Mesenchymal stem cell (in vitro differentiated cells and primary cell): ENCODE data around the gene YEATS4. TPM values are rescaled to one million over a fixed set of nuclear protein-coding genes. Genes with fewer than 3 reads are reported as not detected.

Experiments
- DNase-seq: peaks from one replicate; pipeline ENCODE4 v3.0.0-alpha.2; 2013
- H2AFZ ChIP-seq: one replicate; pipeline ENCODE4 v1.6.1; 2013; ENCODE audit warnings: low read depth, mild to moderate bottlenecking, control low read depth, inconsistent platforms, low read length, moderate library complexity
- H2AK5ac ChIP-seq: 2 replicates; pipeline ENCODE4 v1.6.1; 2013; ENCODE audit warnings: low read length, moderate library complexity, mild to moderate bottlenecking, inconsistent platforms; ENCODE audit not compliant: severe bottlenecking
- H2BK120ac ChIP-seq: one replicate; pipeline ENCODE4 v1.6.1; 2013; ENCODE audit warnings: low read depth, mild to moderate bottlenecking, inconsistent platforms, low read length, moderate library complexity
- H2BK12ac ChIP-seq, 2 experiments: one replicate each; pipeline ENCODE4 v1.6.1; 2013; ENCODE audit warnings: inconsistent platforms in 2 of 2, low read length in 2 of 2, mild to moderate bottlenecking in 2 of 2, moderate library complexity in 2 of 2, control low read depth in 1 of 2
- H2BK15ac ChIP-seq: one replicate; pipeline ENCODE4 v1.6.1; 2013; ENCODE audit warnings: mild to moderate bottlenecking, low read depth, inconsistent platforms; ENCODE audit not compliant: poor library complexity, severe bottlenecking
- H2BK5ac ChIP-seq: 2 replicates; pipeline ENCODE4 v1.6.1; 2013; ENCODE audit warnings: low read depth, mild to moderate bottlenecking, low read length, control low read depth, inconsistent platforms; ENCODE audit not compliant: poor library complexity, severe bottlenecking
- H3K14ac ChIP-seq, 2 experiments: one replicate each; pipeline ENCODE4 v1.6.1; 2013; ENCODE audit warnings: inconsistent platforms in 2 of 2, low read length in 2 of 2, control low read depth in 1 of 2, mild to moderate bottlenecking in 1 of 2, moderate library complexity in 1 of 2
- H3K18ac ChIP-seq, 2 experiments: one replicate each; pipeline ENCODE4 v1.6.1; 2013; ENCODE audit warnings: inconsistent platforms in 2 of 2, low read length in 2 of 2, control low read depth in 1 of 2, low read depth in 1 of 2, mild to moderate bottlenecking in 1 of 2
- H3K23ac ChIP-seq, 2 experiments: one replicate each; pipeline ENCODE4 v1.6.1; 2013; ENCODE audit warnings: inconsistent platforms in 2 of 2, low read length in 2 of 2, mild to moderate bottlenecking in 2 of 2, moderate library complexity in 2 of 2, control low read depth in 1 of 2
- H3K27ac ChIP-seq: 2 replicates; pipeline ENCODE4 v1.5.1; 2013; ENCODE audit warnings: mild to moderate bottlenecking, moderate library complexity, low read length, control low read depth, inconsistent platforms; ENCODE audit not compliant: poor library complexity, severe bottlenecking
- H3K27me3 ChIP-seq, 2 experiments: 2 replicates each; pipeline versions ENCODE4 v1.6.1 to v1.7.0; 2013; ENCODE audit warnings: low read length in 2 of 2, mild to moderate bottlenecking in 2 of 2, moderate library complexity in 2 of 2, control low read depth in 1 of 2, inconsistent platforms in 1 of 2; ENCODE audit not compliant: control insufficient read depth in 1 of 2, insufficient read depth in 1 of 2
- H3K36me3 ChIP-seq, 2 experiments: 2 replicates each; pipeline versions ENCODE4 v1.6.1 to v1.7.0; 2013; ENCODE audit warnings: low read length in 2 of 2, control low read depth in 1 of 2, inconsistent platforms in 1 of 2, low read depth in 1 of 2, mild to moderate bottlenecking in 1 of 2; ENCODE audit not compliant: insufficient read depth in 2 of 2, control insufficient read depth in 1 of 2
- H3K4ac ChIP-seq, 2 experiments: one replicate each; pipeline ENCODE4 v1.6.1; 2013; ENCODE audit warnings: inconsistent platforms in 2 of 2, low read length in 2 of 2, mild to moderate bottlenecking in 2 of 2, moderate library complexity in 2 of 2, control low read depth in 1 of 2, low read depth in 1 of 2
- H3K4me1 ChIP-seq: 2 replicates; pipeline ENCODE4 v1.6.1; 2013; ENCODE audit warnings: low read depth, low read length, control low read depth; ENCODE audit not compliant: control insufficient read depth, insufficient read depth
- H3K4me2 ChIP-seq: 2 replicates; pipeline ENCODE4 v1.6.1; 2013; ENCODE audit warnings: low read length, mild to moderate bottlenecking, inconsistent platforms; ENCODE audit not compliant: poor library complexity, severe bottlenecking
- H3K4me3 ChIP-seq, 2 experiments: 2 replicates each; pipeline versions ENCODE4 v1.5.1 to v1.7.0; 2013; ENCODE audit warnings: low read length in 2 of 2, mild to moderate bottlenecking in 2 of 2, control low read depth in 1 of 2, low read depth in 1 of 2; ENCODE audit not compliant: insufficient read depth in 1 of 2
- H3K79me1 ChIP-seq: replicated peaks from 2 replicates; pipeline ENCODE4 v1.6.1; 2013; ENCODE audit warnings: mild to moderate bottlenecking, control low read depth, low read length, inconsistent platforms; ENCODE audit not compliant: poor library complexity, severe bottlenecking
- H3K9ac ChIP-seq: 2 replicates; pipeline ENCODE4 v1.7.0; 2013; ENCODE audit warnings: mild to moderate bottlenecking, low read length, moderate library complexity
- H3K9me3 ChIP-seq: 2 replicates; pipeline ENCODE4 v1.7.0; 2013; ENCODE audit warnings: mild to moderate bottlenecking, low read length; ENCODE audit not compliant: control insufficient read depth
- H4K8ac ChIP-seq: one replicate; pipeline ENCODE4 v1.6.1; 2013; ENCODE audit warnings: inconsistent platforms, mild to moderate bottlenecking, low read length, moderate library complexity
- H4K91ac ChIP-seq: one replicate; pipeline ENCODE4 v1.6.1; 2013; ENCODE audit warnings: mild to moderate bottlenecking, low read length, inconsistent platforms
- WGBS: methylation state at CpG from one replicate; pipeline ENCODE4 v1.1.7; 2013; ENCODE audit warnings: mixed read lengths; 5-methylcytosine and 5-hydroxymethylcytosine counted together
- small RNA-seq: library from polyadenylated mRNA; stranded (forward); fragments of <200 nt; extraction: miRNeasy Mini kit (QIAGEN cat#:217004); gene quantifications from one replicate; pipeline ENCODE3, GENCODE V24; 2013; ENCODE audit warnings: low read depth

Gene YEATS4

GRCh38 chr12:69438539-69438938 is 79.0 kb downstream of the YEATS4 start:
- no peaks in the 10 kb centered on the region for H3K9me3 ChIP-seq
- 78% methylated on average over 3 of the region's 3 CpGs for WGBS
- H3K27ac ChIP-seq, result no peak overlapping the region
- no peak overlapping the region for H3K9ac ChIP-seq
- H3K18ac ChIP-seq, result no peak overlapping the region
- H4K8ac ChIP-seq, result no peak overlapping the region
- no peak for DNase-seq
- no peak overlapping the region for H4K91ac ChIP-seq
- H3K4me3 ChIP-seq, result no peak overlapping the region
- no peak overlapping the region for H2AFZ ChIP-seq
- no peaks in the 10 kb centered on the region for H3K36me3 ChIP-seq
- H2BK120ac ChIP-seq, result no peak overlapping the region
- H2BK15ac ChIP-seq, result no peak overlapping the region
- H3K27me3 ChIP-seq, result no peaks in the 10 kb centered on the region
- no peak overlapping the region for H3K14ac ChIP-seq
- no peak overlapping the region for H2BK5ac ChIP-seq
- H2BK12ac ChIP-seq, result no peak overlapping the region
- no peak overlapping the region for H3K4ac ChIP-seq
- H2AK5ac ChIP-seq, result no peak overlapping the region
- no peaks in the 10 kb centered on the region for H3K4me1 ChIP-seq
- no peak overlapping the region for H3K4me2 ChIP-seq
- no peak overlapping the region for H3K23ac ChIP-seq
- H3K79me1 ChIP-seq, result no peaks in the 10 kb centered on the region

DNA sequence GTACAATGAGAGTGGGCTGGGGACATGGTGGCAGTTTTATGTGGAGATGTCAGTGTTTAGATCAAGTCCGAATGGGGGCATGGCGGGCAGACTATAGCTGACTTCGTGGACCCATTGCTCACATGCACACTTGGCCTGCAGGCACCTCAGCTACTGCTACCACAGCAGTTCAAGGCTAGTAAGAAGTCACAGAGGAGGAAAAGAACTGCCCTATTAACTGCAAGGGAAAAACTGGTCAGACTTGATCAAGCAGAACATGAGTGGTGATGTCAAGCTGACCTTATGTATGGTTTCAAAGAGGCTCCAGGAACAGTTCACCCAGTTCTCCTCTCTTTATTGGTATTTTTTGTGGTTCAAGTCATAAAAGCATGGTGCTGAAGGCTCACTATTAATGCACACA is 80.5 kb downstream of the YEATS4 start:
- H3K4me3 ChIP-seq, result no peak overlapping the region
- no peaks in the 10 kb centered on the region for H3K9me3 ChIP-seq
- H3K4me2 ChIP-seq, result no peak overlapping the region
- H3K27me3 ChIP-seq, result no peaks in the 10 kb centered on the region
- no peak overlapping the region for H2BK12ac ChIP-seq
- no peak overlapping the region for H2AK5ac ChIP-seq
- H3K4me1 ChIP-seq, result no peaks in the 10 kb centered on the region
- WGBS, result 87% methylated on average over 3 of the region's 3 CpGs
- H3K27ac ChIP-seq, result no peak overlapping the region
- no peak overlapping the region for H3K14ac ChIP-seq
- H4K8ac ChIP-seq, result no peak overlapping the region
- H2BK5ac ChIP-seq, result no peak overlapping the region
- no peaks in the 10 kb centered on the region for H3K79me1 ChIP-seq
- H2AFZ ChIP-seq, result no peak overlapping the region
- no peak overlapping the region for H3K4ac ChIP-seq
- no peak overlapping the region for H3K9ac ChIP-seq
- H3K18ac ChIP-seq, result no peak overlapping the region
- no peak overlapping the region for H2BK15ac ChIP-seq
- H3K23ac ChIP-seq, result no peak overlapping the region
- H3K36me3 ChIP-seq, result no peaks in the 10 kb centered on the region
- H2BK120ac ChIP-seq, result no peak overlapping the region
- H4K91ac ChIP-seq, result no peak overlapping the region
- DNase-seq, result no peak

Small RNAs within 50 kb of the gene (small RNA-seq; reads per million reads assigned to genes)
- not detected for gene RN7SL804P
